Prostate gland (tissue), 2 donors: ENCODE data around the gene MXD3.

Experiments used
- POLR2A ChIP-seq: fragments of 450-650 bp; IDR thresholded peaks from one replicate; pipeline ENCODE4 v1.6.1; 2016; ENCODE audit warnings: antibody characterized with exemption, mild to moderate bottlenecking
- POLR2AphosphoS5 ChIP-seq: sonication (generic); formaldehyde crosslinking; IDR thresholded peaks from one replicate; pipeline ENCODE4 v1.6.1; 2017; ENCODE audit warnings: antibody characterized with exemption
- TF ChIP-seq, protein P1 (sequence below), 4 experiments: fragments of 200-600 bp in 2 of 4; fragments of 450-650 bp in 2 of 4; sonication (generic) in 2 of 4; IDR thresholded peaks; 1 replicate in 3 of 4; 2 replicates in 1 of 4; pipeline ENCODE4 v1.5.1; 2016 to 2019; ENCODE audit warnings: antibody characterized with exemption in 4 of 4, mild to moderate bottlenecking in 2 of 4, moderate library complexity in 2 of 4

DNA sequence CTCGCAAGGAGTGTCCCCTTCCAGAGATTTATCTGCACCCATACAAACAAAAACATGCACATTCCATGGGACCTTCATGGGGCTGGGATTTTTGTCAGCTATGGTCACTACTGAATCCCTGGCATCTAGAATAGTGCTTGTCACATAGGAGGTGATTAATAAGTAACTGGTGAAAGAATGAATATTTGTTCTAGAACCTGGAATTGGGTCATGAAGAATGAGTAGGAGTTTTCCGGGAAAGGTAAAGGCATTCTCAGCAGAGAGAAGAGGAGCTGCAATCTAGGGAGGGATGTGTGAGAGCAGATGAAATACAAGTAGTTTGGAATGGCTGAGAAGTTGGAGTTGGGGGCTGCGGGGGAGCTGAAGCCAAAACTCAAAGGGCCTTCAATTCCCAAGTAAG, 42.6 kb upstream of the MXD3 start:
- TF ChIP-seq, protein P1, sequence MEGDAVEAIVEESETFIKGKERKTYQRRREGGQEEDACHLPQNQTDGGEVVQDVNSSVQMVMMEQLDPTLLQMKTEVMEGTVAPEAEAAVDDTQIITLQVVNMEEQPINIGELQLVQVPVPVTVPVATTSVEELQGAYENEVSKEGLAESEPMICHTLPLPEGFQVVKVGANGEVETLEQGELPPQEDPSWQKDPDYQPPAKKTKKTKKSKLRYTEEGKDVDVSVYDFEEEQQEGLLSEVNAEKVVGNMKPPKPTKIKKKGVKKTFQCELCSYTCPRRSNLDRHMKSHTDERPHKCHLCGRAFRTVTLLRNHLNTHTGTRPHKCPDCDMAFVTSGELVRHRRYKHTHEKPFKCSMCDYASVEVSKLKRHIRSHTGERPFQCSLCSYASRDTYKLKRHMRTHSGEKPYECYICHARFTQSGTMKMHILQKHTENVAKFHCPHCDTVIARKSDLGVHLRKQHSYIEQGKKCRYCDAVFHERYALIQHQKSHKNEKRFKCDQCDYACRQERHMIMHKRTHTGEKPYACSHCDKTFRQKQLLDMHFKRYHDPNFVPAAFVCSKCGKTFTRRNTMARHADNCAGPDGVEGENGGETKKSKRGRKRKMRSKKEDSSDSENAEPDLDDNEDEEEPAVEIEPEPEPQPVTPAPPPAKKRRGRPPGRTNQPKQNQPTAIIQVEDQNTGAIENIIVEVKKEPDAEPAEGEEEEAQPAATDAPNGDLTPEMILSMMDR (IDR thresholded peaks at IDR 0.05), result no peak
- TF ChIP-seq POLR2A (no peak), POLR2AphosphoS5 (no peak)
